ENCODE results near the gene MAST2. TPM values are rescaled to one million over a fixed set of nuclear protein-coding genes. Genes with fewer than 3 reads are reported as not detected.

The MAST2 gene
- total RNA-seq, 5 donors from 2014 or later (not counting 1 experiment from before 2014, with no cell fraction given): 7.4 to 9.7 (median 7.6) TPM

- DNase-seq (no peak), ATAC-seq (replicated peaks in 1 of 4) (no peak)
- H3K27ac Mint-ChIP-seq: no peak overlapping the region
- Histone ChIP-seq H3K27me3 (replicated peaks in 1 of 2; ENCODE audit: control insufficient read depth in 2 of 2, extremely low read depth in 1 of 2, insufficient read depth in 2 of 2, low read length in 1 of 2) (peaks cover 0 to 6% of the 10 kb centered on the region in 2 experiments), H3K4me3 (ENCODE audit: control insufficient read depth in 1 of 2, extremely low read depth in 1 of 2, low read length in 1 of 2) (no peak overlapping the region), H3K36me3 (ENCODE audit: control insufficient read depth in 2 of 2, extremely low read depth in 1 of 2, insufficient read depth in 1 of 2, low read length in 1 of 2) (no peaks in the 10 kb centered on the region), H3K27ac (ENCODE audit: low read length) (no peak overlapping the region), H3K4me1 (ENCODE audit: control insufficient read depth in 1 of 2, extremely low read depth in 1 of 2, insufficient read depth in 2 of 2, low read length in 2 of 2) (no peaks in the 10 kb centered on the region), H3K9me3 (no peaks in the 10 kb centered on the region)
- ChIA-PET CTCF (no interaction called here), POLR2A (no interaction called here)
- H3K36me3 Mint-ChIP-seq: no peaks in the 10 kb centered on the region
- WGBS (ENCODE audit: insufficient coverage): 64% methylated on average over 3 of the region's 7 CpGs
- no peaks in the 10 kb centered on the region for H3K9me3 Mint-ChIP-seq
- no peaks in the 10 kb centered on the region for H3K4me1 Mint-ChIP-seq
- no peak overlapping the region for H3K4me3 Mint-ChIP-seq
- H3K27me3 Mint-ChIP-seq: peaks cover 10 to 12% of the 10 kb centered on the region in 2 donors
These were observed 9.3 kb upstream of the MAST2 start for GRCh38 chr1:45793942-45794604.

- Histone ChIP-seq H3K9me3 (no peaks in the 10 kb centered on the region), H3K4me1 (ENCODE audit: control insufficient read depth in 1 of 2, extremely low read depth in 1 of 2, insufficient read depth in 2 of 2, low read length in 2 of 2) (no peaks in the 10 kb centered on the region), H3K27ac (ENCODE audit: low read length) (no peak overlapping the region), H3K36me3 (ENCODE audit: control insufficient read depth in 2 of 2, extremely low read depth in 1 of 2, insufficient read depth in 1 of 2, low read length in 1 of 2) (no peaks in the 10 kb centered on the region), H3K27me3 (replicated peaks in 1 of 2; ENCODE audit: control insufficient read depth in 2 of 2, extremely low read depth in 1 of 2, insufficient read depth in 2 of 2, low read length in 1 of 2) (peaks cover 0 to 6% of the 10 kb centered on the region in 2 experiments), H3K4me3 (ENCODE audit: control insufficient read depth in 1 of 2, extremely low read depth in 1 of 2, low read length in 1 of 2) (no peak overlapping the region)
- H3K4me1 Mint-ChIP-seq: no peaks in the 10 kb centered on the region
- no peaks in the 10 kb centered on the region for H3K36me3 Mint-ChIP-seq
- no peak overlapping the region for H3K27ac Mint-ChIP-seq
- H3K4me3 Mint-ChIP-seq: no peak overlapping the region
- ATAC-seq (replicated peaks in 1 of 4): no peak
- H3K9me3 Mint-ChIP-seq: no peaks in the 10 kb centered on the region
- no peak for DNase-seq
- no CpG with 5 or more reads among the region's 2 CpGs for WGBS (ENCODE audit: insufficient coverage)
- peaks cover 7 to 10% of the 10 kb centered on the region in 2 donors for H3K27me3 Mint-ChIP-seq
- ChIA-PET CTCF (no interaction called here), POLR2A (interaction anchor here in 1 of 2 donors (0.5 kb wide), 1 partner anchor 18 kb away, joined by 4 read pairs; no protein-coding TSS in a partner anchor)
These were observed 7.0 kb upstream of the MAST2 start for GRCh38 chr1:45796381-45796780.

- WGBS (ENCODE audit: insufficient coverage): 81% methylated on average over 4 of the region's 9 CpGs
- CTCF ChIA-PET: no interaction called here
- no peaks in the 10 kb centered on the region for H3K4me1 ChIP-seq (ENCODE audit: control insufficient read depth in 1 of 2, extremely low read depth in 1 of 2, insufficient read depth in 2 of 2, low read length in 2 of 2)
- POLR2A ChIA-PET: interaction anchor here in 1 of 2 donors (0.6 kb wide), 1 partner anchor 23 kb away, joined by 6 read pairs; no protein-coding TSS in a partner anchor
- ATAC-seq (replicated peaks in 1 of 4) (no peak), DNase-seq (no peak)
- no peak overlapping the region for H3K4me3 ChIP-seq (ENCODE audit: control insufficient read depth in 1 of 2, extremely low read depth in 1 of 2, low read length in 1 of 2)
- Mint-ChIP-seq H3K4me1 (peaks cover 0 to under 1% (median 0%) of the 10 kb centered on the region in 3 donors), H3K27me3 (peaks cover 5 to 10% of the 10 kb centered on the region in 2 donors), H3K9me3 (no peaks in the 10 kb centered on the region), H3K27ac (no peak overlapping the region), H3K36me3 (no peaks in the 10 kb centered on the region), H3K4me3 (no peak overlapping the region)
- H3K27me3 ChIP-seq (replicated peaks in 1 of 2; ENCODE audit: control insufficient read depth in 2 of 2, extremely low read depth in 1 of 2, insufficient read depth in 2 of 2, low read length in 1 of 2): peaks cover 0 to 6% of the 10 kb centered on the region in 2 experiments
- H3K27ac ChIP-seq (ENCODE audit: low read length): no peak overlapping the region
- no peaks in the 10 kb centered on the region for H3K36me3 ChIP-seq (ENCODE audit: control insufficient read depth in 2 of 2, extremely low read depth in 1 of 2, insufficient read depth in 1 of 2, low read length in 1 of 2)
- no peaks in the 10 kb centered on the region for H3K9me3 ChIP-seq
These were observed 6.5 kb upstream of the MAST2 start for GRCh38 chr1:45796946-45797345.

- H3K27me3 ChIP-seq (replicated peaks in 1 of 2; ENCODE audit: control insufficient read depth in 2 of 2, extremely low read depth in 1 of 2, insufficient read depth in 2 of 2, low read length in 1 of 2): no peaks in the 10 kb centered on the region
- no peak overlapping the region for H3K4me3 Mint-ChIP-seq
- H3K4me1 ChIP-seq (ENCODE audit: control insufficient read depth in 1 of 2, extremely low read depth in 1 of 2, insufficient read depth in 2 of 2, low read length in 2 of 2): peaks cover 0 to 12% of the 10 kb centered on the region in 2 experiments
- ChIA-PET CTCF (interaction anchor here in 1 of 2 donors (0.6 kb wide), 1 partner anchor 30 kb away, joined by 4 read pairs; no protein-coding TSS in a partner anchor), POLR2A (interaction anchor here in 1 of 2 donors (0.6 to 1.1 kb wide), 3 partner anchors 20 to 118 kb away, joined by 3 read pairs; no protein-coding TSS in a partner anchor)
- no peak for DNase-seq
- no peak for ATAC-seq (replicated peaks in 1 of 4)
- 95% methylated on average over 2 of the region's 4 CpGs for WGBS (ENCODE audit: insufficient coverage)
- H3K36me3 ChIP-seq (ENCODE audit: control insufficient read depth in 2 of 2, extremely low read depth in 1 of 2, insufficient read depth in 1 of 2, low read length in 1 of 2): no peaks in the 10 kb centered on the region
- H3K27ac ChIP-seq (ENCODE audit: low read length): no peak overlapping the region
- no peaks in the 10 kb centered on the region for H3K9me3 ChIP-seq
- no peaks in the 10 kb centered on the region for H3K9me3 Mint-ChIP-seq
- H3K36me3 Mint-ChIP-seq: no peaks in the 10 kb centered on the region
- H3K27ac Mint-ChIP-seq: no peak overlapping the region
- peaks cover 0 to 4% of the 10 kb centered on the region in 2 donors for H3K27me3 Mint-ChIP-seq
- no peak overlapping the region for H3K4me3 ChIP-seq (ENCODE audit: control insufficient read depth in 1 of 2, extremely low read depth in 1 of 2, low read length in 1 of 2)
- H3K4me1 Mint-ChIP-seq: peaks cover 19 to 27% (median 24%) of the 10 kb centered on the region in 3 donors
These were observed 2.5 kb upstream of the MAST2 start for GRCh38 chr1:45800899-45801298.

GRCh38 chr1:45802343-45803298 lies 791 bp upstream of the MAST2 start:
- ChIA-PET CTCF (interaction anchor here in 1 of 2 donors (0.6 kb wide), 1 partner anchor 441 kb away, joined by 3 read pairs; no protein-coding TSS in a partner anchor), POLR2A (no interaction called here)
- peak overlapping the region in 1 of 2 donors; percentile 81 for H3K27ac Mint-ChIP-seq
- peak overlapping the region; percentile 25 to 42 for H3K4me3 ChIP-seq (ENCODE audit: control insufficient read depth in 1 of 2, extremely low read depth in 1 of 2, low read length in 1 of 2)
- H3K36me3 ChIP-seq (ENCODE audit: control insufficient read depth in 2 of 2, extremely low read depth in 1 of 2, insufficient read depth in 1 of 2, low read length in 1 of 2): no peaks in the 10 kb centered on the region
- no peak overlapping the region for H3K27ac ChIP-seq (ENCODE audit: low read length)
- DNase-seq (peak in 2 of 35 experiments; percentile 9 to 15), ATAC-seq (replicated peaks in 1 of 4) (no peak)
- no peaks in the 10 kb centered on the region for H3K27me3 Mint-ChIP-seq
- no peaks in the 10 kb centered on the region for H3K9me3 Mint-ChIP-seq
- peak overlapping the region; percentile 79 to 91 (median 84) for H3K4me3 Mint-ChIP-seq
- H3K9me3 ChIP-seq: no peaks in the 10 kb centered on the region
- WGBS (ENCODE audit: insufficient coverage): 79% methylated on average over 5 of the region's 11 CpGs
- H3K4me1 ChIP-seq (ENCODE audit: control insufficient read depth in 1 of 2, extremely low read depth in 1 of 2, insufficient read depth in 2 of 2, low read length in 2 of 2): peaks cover 0 to 12% of the 10 kb centered on the region in 2 experiments
- peaks cover 19 to 27% (median 24%) of the 10 kb centered on the region in 3 donors for H3K4me1 Mint-ChIP-seq
- H3K27me3 ChIP-seq (replicated peaks in 1 of 2; ENCODE audit: control insufficient read depth in 2 of 2, extremely low read depth in 1 of 2, insufficient read depth in 2 of 2, low read length in 1 of 2): no peaks in the 10 kb centered on the region
- H3K36me3 Mint-ChIP-seq: no peaks in the 10 kb centered on the region

Measured in T-cell (primary cell).